Measurements from ENCODE around the gene KCNQ1.

GRCh38 chr11:2782769-2783168 lies 338.0 kb downstream of the KCNQ1 start:
- no peak for TF ChIP-seq CTCF (IDR thresholded peaks at IDR 0.05)
- TF ChIP-seq EP300 (IDR thresholded peaks at IDR 0.05): no peak

All from upper lobe of left lung (tissue), 4 donors.